IPS DF 6.9 (cell line): ENCODE data around the gene RBP5.
A peak's percentile ranks its signal among the peaks of the same experiment; 100 is the strongest.
"Not testable (repeated sequence)": the region's sequence is repeated elsewhere in the genome, so short reads cannot be mapped to it uniquely, and the experiment has no call there.

Experiments
- DNase-seq: peaks from one replicate; pipeline ENCODE4 v3.0.0-alpha.2; 2013; ENCODE audit warnings: low read depth, low spot score
- H3K27ac ChIP-seq: one replicate; pipeline ENCODE4 v1.5.1; 2013; ENCODE audit warnings: low read length, control low read depth
- H3K27me3 ChIP-seq: 2 replicates; pipeline ENCODE4 v1.6.1; 2013; ENCODE audit warnings: mild to moderate bottlenecking, low read length; ENCODE audit not compliant: control insufficient read depth, insufficient read depth
- H3K36me3 ChIP-seq: 2 replicates; pipeline ENCODE4 v1.6.1; 2013; ENCODE audit warnings: low read length; ENCODE audit not compliant: control insufficient read depth, insufficient read depth
- H3K4me1 ChIP-seq: 2 replicates; pipeline ENCODE4 v1.6.1; 2013; ENCODE audit warnings: low read length; ENCODE audit not compliant: control insufficient read depth, insufficient read depth
- H3K4me3 ChIP-seq: 2 replicates; pipeline ENCODE4 v1.5.1; 2013; ENCODE audit warnings: mild to moderate bottlenecking, low read length
- H3K9me3 ChIP-seq: 2 replicates; pipeline ENCODE4 v1.6.1; 2013; ENCODE audit warnings: low read length, inconsistent platforms; ENCODE audit not compliant: control insufficient read depth, insufficient read depth
- WGBS: extraction: QIAGEN DNeasy Blood & Tissue Kit; methylation state at CpG from one replicate; pipeline ENCODE4 v1.1.7; 2013; ENCODE audit warnings: mixed read lengths, missing lambda C conversion rate; ENCODE audit not compliant: insufficient read length, insufficient coverage; 5-methylcytosine and 5-hydroxymethylcytosine counted together

RBP5 gene

GRCh38 chr12:7113389-7113871, 15.3 kb downstream of the RBP5 start:
- Histone ChIP-seq H3K36me3 (no peaks in the 10 kb centered on the region), H3K4me1 (peaks cover 3% of the 10 kb centered on the region; the same call in 1 of the 2 replicates), H3K9me3 (no peaks in the 10 kb centered on the region), H3K27ac (no peak overlapping the region), H3K4me3 (no peak overlapping the region), H3K27me3 (no peaks in the 10 kb centered on the region)
- no peak for DNase-seq
- WGBS = no CpG with 5 or more reads among the region's 5 CpGs

DNA sequence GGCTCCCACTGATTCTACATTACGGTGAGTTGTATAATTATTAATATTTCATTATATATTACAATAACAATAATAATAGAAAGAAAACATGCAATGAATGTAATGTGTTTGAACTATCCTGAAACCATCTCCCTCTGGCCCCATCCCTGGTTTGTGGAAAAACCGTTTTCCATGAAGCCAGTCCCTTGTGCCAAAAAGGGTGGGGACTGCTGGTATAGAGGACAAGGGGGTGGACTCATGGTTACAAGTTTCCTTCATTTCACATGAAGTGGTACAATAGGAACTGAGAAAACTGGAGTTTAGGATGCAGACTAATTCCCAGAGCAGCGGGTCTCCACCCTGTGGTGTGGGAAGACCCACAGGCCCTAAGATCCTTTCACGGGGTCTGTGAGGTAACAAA, 16.6 kb downstream of the RBP5 start:
- no CpG with 5 or more reads among the region's 4 CpGs for WGBS
- H3K27ac ChIP-seq = no peak overlapping the region
- H3K27me3 ChIP-seq = no peaks in the 10 kb centered on the region
- no peaks in the 10 kb centered on the region for H3K9me3 ChIP-seq
- no peaks in the 10 kb centered on the region for H3K36me3 ChIP-seq
- DNase-seq = no peak
- no peak overlapping the region for H3K4me3 ChIP-seq
- H3K4me1 ChIP-seq = peaks cover 3% of the 10 kb centered on the region; the same call in 1 of the 2 replicates

DNA sequence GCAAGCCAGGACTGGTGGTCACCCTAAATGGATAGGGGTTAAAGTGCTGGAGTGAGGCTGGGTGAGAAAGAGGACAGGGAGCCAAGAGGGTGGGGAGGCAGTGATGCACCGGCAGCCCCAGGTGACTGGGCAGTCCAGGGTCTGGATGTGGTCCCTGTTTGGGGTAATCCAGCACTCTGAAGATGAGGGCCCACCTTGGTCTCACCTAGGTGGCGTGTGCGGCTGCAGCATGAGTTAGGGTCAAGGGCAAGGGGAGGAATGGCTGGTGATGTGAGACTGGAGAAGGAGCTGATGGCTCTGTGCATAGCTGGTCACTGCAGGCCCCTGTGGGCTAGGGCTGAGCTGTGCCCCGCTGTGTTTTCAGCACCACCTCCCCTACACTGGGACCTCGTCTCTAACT, 18.0 kb downstream of the RBP5 start:
- Histone ChIP-seq H3K27me3 (no peaks in the 10 kb centered on the region), H3K4me3 (no peak overlapping the region), H3K36me3 (no peaks in the 10 kb centered on the region), H3K4me1 (peaks cover 3% of the 10 kb centered on the region; the same call in 1 of the 2 replicates), H3K27ac (no peak overlapping the region), H3K9me3 (no peaks in the 10 kb centered on the region)
- WGBS = no CpG with 5 or more reads among the region's 5 CpGs
- DNase-seq = no peak

GRCh38 chr12:7109572-7109920, 19.1 kb downstream of the RBP5 start:
- H3K27ac ChIP-seq = no peak overlapping the region
- no peak overlapping the region for H3K4me3 ChIP-seq
- WGBS = no CpG with 5 or more reads among the region's 5 CpGs

DNA sequence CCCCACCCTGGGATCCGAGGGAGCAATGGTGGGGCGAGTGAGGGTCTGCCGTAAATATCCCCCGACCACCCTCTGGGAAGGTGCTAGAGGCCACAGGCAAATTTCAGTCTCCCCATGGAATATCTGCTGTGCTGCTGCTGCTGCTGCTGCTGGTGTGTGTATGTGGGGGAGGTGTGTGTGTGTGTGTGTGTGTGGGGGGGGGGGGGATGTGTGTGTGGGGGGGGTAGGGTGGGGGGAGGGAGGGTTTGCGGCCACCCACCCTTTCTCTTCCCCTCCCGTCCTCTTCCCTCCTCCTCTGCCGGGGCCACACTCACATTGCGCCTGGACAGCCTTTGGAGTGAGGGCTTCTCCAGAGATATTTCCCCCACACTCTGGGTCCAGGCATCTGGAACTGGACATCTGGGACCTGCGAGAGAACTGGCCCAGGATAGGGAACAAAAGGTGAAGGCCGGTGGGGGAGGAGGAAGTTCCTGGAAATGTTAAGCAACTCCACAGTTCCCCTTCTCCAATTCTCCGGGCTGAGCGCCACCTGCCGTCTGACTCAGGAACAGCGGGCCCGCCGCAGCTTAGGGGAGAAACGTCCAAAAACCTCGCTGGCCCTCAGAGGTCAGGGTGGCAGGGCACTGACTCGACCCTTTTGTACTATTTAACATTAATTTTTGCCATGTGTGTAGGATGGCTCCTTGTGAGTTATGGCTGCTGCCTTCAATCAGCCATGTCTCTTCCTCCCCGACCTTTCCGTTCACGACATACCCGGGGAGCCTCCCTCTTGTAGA, 19.7 kb downstream of the RBP5 start, which contains the start of gene C1RL:
Gene C1RL (minus strand): TSS at position 419 of the 776 bp plus-strand sequence. CDS start 34 bp downstream, at position 385.
- H3K4me1 ChIP-seq = peaks cover 3% of the 10 kb centered on the region; the same call in 1 of the 2 replicates
- no CpG with 5 or more reads among the region's 23 CpGs for WGBS
- no peak within 1 kb of the TSS for H3K27ac ChIP-seq
- DNase-seq = no peak
- no peaks in the 10 kb centered on the region for H3K27me3 ChIP-seq
- no peaks in the 10 kb centered on the region for H3K9me3 ChIP-seq
- peak within 1 kb of the TSS; percentile 70 for H3K4me3 ChIP-seq
- no peaks in the 10 kb centered on the region for H3K36me3 ChIP-seq

More at GRCh38 chr12:7109572-7109920, 19.1 kb downstream of the RBP5 start:
- no peaks in the 10 kb centered on the region for H3K9me3 ChIP-seq
- DNase-seq = no peak
- no peaks in the 10 kb centered on the region for H3K27me3 ChIP-seq
- H3K36me3 ChIP-seq = no peaks in the 10 kb centered on the region
- H3K4me1 ChIP-seq = peaks cover 3% of the 10 kb centered on the region; the same call in 1 of the 2 replicates

DNA sequence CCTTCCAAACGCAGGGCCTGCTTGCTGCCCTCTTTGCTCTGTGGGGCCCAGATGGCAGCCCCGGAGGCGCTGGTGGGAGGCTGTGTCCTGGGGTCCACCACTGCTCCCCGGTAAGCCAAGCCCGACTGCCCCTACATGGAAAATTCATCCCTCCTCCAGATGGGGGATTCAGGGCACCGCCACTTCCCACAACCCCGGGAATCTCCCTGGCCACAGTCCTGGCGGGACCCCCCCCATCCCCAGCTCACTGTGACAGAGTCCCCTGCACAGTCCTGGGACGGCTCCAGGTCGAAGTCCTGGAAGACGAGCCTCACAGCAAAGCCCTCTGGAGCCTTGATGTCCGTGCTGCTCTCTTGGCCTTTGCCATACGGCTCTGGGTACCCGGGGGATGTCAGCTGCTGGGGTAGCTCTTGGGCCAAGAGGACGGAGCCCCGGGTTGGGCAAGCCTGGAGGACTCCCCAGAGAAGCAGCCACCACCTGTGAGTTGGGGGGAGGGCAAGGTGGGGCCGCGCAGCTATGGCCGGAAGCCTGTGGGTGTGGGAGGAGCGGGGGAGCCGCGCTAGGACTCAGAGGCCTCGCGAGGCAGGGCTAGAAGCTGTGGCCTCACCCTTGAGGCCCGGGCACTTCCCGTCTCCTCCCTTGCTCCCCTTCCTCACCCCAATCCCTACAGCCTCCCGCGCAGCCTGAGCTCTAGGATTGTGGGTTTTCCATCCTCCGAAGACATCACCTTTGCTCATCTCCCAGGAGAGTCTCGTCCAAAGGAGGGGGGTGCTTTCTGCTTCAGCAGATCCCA, 20.5 kb downstream of the RBP5 start:
- peaks cover 3% of the 10 kb centered on the region; the same call in 1 of the 2 replicates for H3K4me1 ChIP-seq
- H3K4me3 ChIP-seq = peak overlapping the region; percentile 70
- no peaks in the 10 kb centered on the region for H3K27me3 ChIP-seq
- WGBS = no CpG with 5 or more reads among the region's 30 CpGs
- H3K27ac ChIP-seq = no peak overlapping the region
- no peaks in the 10 kb centered on the region for H3K36me3 ChIP-seq
- no peak for DNase-seq
- no peaks in the 10 kb centered on the region for H3K9me3 ChIP-seq

DNA sequence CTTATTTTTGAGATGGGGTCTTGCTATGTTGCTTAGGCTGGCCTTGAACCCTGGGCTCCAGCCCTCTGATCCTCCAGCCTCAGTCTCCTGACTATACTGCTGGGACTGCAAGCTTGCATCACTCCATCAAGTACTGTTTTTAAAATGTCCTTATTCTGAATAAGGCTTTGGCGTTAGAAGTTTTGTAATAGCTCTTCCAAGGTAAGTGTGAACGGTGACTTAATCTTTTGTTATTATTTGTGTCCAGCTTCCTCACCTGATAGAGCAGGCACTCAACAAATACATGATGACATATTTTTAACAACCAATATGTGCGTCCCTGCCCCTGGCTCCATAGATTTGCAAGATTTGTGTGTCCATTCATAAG, 21.1 kb downstream of the RBP5 start:
- no peaks in the 10 kb centered on the region for H3K36me3 ChIP-seq
- no peaks in the 10 kb centered on the region for H3K9me3 ChIP-seq
- H3K4me1 ChIP-seq = peaks cover 3% of the 10 kb centered on the region; the same call in 1 of the 2 replicates
- H3K27me3 ChIP-seq = no peaks in the 10 kb centered on the region
- H3K4me3 ChIP-seq = peak overlapping the region; percentile 70; the same call in 1 of the 2 replicates
- H3K27ac ChIP-seq = no peak overlapping the region
- no peak for DNase-seq
- WGBS = no CpG with 5 or more reads among the region's 3 CpGs

- H3K27me3 ChIP-seq, H3K9me3 ChIP-seq, H3K4me3 ChIP-seq, H3K27ac ChIP-seq, H3K4me1 ChIP-seq, DNase-seq, H3K36me3 ChIP-seq: not testable (repeated sequence)
- no CpG with 5 or more reads among the region's 5 CpGs for WGBS
Measured at GRCh38 chr12:7107181-7107580, 21.5 kb downstream of the RBP5 start.

DNA sequence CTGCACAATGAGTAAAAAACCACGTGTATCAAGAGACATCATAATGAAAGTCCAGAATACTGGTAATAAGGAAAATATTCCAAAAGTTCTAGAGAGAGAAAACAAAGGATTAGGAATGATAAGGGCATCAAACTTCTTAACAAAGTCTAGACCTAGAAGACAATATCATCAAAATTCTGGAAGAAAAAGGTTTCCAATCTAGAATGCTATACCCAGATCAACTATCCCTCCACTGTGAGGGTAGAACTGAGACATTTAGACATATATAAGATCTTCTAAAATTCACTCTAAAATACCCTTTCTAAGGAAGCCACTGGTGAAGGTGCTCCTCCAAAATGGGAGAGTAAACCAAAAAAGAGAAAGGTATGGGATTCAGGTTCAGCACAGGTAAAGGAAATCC, 22.6 kb downstream of the RBP5 start:
- no peaks in the 10 kb centered on the region for H3K36me3 ChIP-seq

GRCh38 chr12:7103837-7104584, 24.7 kb downstream of the RBP5 start:
- DNase-seq = no peak
- no peak overlapping the region for H3K4me3 ChIP-seq
- no peaks in the 10 kb centered on the region for H3K27me3 ChIP-seq
- H3K27ac ChIP-seq = no peak overlapping the region
- no peaks in the 10 kb centered on the region for H3K9me3 ChIP-seq
- WGBS = no CpG with 5 or more reads among the region's 14 CpGs
- no peaks in the 10 kb centered on the region for H3K4me1 ChIP-seq
- H3K36me3 ChIP-seq = peaks cover 5% of the 10 kb centered on the region; the same call in 1 of the 2 replicates

More for the DNA sequence above, 22.6 kb downstream of the RBP5 start:
- no CpG with 5 or more reads among the region's 1 CpG for WGBS
- Histone ChIP-seq H3K27ac (no peak overlapping the region), H3K9me3 (no peaks in the 10 kb centered on the region), H3K27me3 (no peaks in the 10 kb centered on the region), H3K4me1 (peaks cover 3% of the 10 kb centered on the region; the same call in 1 of the 2 replicates), H3K4me3 (no peak overlapping the region)
- no peak for DNase-seq
